Measurements from ENCODE around the gene DNAJC30.
A peak's percentile ranks its signal among the peaks of the same experiment; 100 is the strongest.

DNAJC30 gene

GRCh38 chr7:73707045-73707631, 23.9 kb upstream of the DNAJC30 start:
- DNase-seq: peak; percentile 36

- DNase-seq: no peak
Observed at GRCh38 chr7:73706126-73707044, 23.1 kb upstream of the DNAJC30 start.

- DNase-seq: no peak
Observed at GRCh38 chr7:73705551-73705920, 22.3 kb upstream of the DNAJC30 start.

GRCh38 chr7:73704640-73705550, 21.6 kb upstream of the DNAJC30 start:
- DNase-seq: no peak

GRCh38 chr7:73703757-73704639, 20.7 kb upstream of the DNAJC30 start:
- peak; percentile 87 for DNase-seq

- no peak for DNase-seq
Observed at GRCh38 chr7:73703225-73703624, 20.0 kb upstream of the DNAJC30 start.

GRCh38 chr7:73702665-73703064, 19.4 kb upstream of the DNAJC30 start:
- no peak for DNase-seq

- DNase-seq: no peak
Observed at GRCh38 chr7:73702226-73702625, 19.0 kb upstream of the DNAJC30 start.

- peak; percentile 72 for DNase-seq
Observed at GRCh38 chr7:73701357-73701995, 18.2 kb upstream of the DNAJC30 start.

- DNase-seq: no peak
Observed at GRCh38 chr7:73700581-73701134, 17.4 kb upstream of the DNAJC30 start.

- no peak for DNase-seq
Observed at GRCh38 chr7:73700069-73700423, 16.8 kb upstream of the DNAJC30 start.

- DNase-seq: no peak
Observed at GRCh38 chr7:73699370-73700068, 16.3 kb upstream of the DNAJC30 start.

GRCh38 chr7:73698410-73698809, 15.2 kb upstream of the DNAJC30 start:
- DNase-seq: no peak

- DNase-seq: no peak
Observed at GRCh38 chr7:73696372-73696771, 13.1 kb upstream of the DNAJC30 start.

- no peak for DNase-seq
Observed at GRCh38 chr7:73690646-73691045, 7.4 kb upstream of the DNAJC30 start.

- no peak for DNase-seq
Observed at GRCh38 chr7:73688288-73688687, 5.0 kb upstream of the DNAJC30 start.

GRCh38 chr7:73685311-73685710, 2.1 kb upstream of the DNAJC30 start:
- no peak for DNase-seq

GRCh38 chr7:73683788-73684693, 788 bp upstream of the DNAJC30 start:
- DNase-seq: peak; percentile 47

- no peak for DNase-seq
Observed at GRCh38 chr7:73682745-73683055, 553 bp downstream of the DNAJC30 start.

GRCh38 chr7:73681031-73681430, 2.2 kb downstream of the DNAJC30 start:
- no peak for DNase-seq
